ENCODE results near the gene ITGA11. TPM values are rescaled to one million over a fixed set of nuclear protein-coding genes. Genes with fewer than 3 reads are reported as not detected.

ITGA11 gene
- total and polyA plus RNA-seq, 3 experiments from 2014 or later = not detected

DNA sequence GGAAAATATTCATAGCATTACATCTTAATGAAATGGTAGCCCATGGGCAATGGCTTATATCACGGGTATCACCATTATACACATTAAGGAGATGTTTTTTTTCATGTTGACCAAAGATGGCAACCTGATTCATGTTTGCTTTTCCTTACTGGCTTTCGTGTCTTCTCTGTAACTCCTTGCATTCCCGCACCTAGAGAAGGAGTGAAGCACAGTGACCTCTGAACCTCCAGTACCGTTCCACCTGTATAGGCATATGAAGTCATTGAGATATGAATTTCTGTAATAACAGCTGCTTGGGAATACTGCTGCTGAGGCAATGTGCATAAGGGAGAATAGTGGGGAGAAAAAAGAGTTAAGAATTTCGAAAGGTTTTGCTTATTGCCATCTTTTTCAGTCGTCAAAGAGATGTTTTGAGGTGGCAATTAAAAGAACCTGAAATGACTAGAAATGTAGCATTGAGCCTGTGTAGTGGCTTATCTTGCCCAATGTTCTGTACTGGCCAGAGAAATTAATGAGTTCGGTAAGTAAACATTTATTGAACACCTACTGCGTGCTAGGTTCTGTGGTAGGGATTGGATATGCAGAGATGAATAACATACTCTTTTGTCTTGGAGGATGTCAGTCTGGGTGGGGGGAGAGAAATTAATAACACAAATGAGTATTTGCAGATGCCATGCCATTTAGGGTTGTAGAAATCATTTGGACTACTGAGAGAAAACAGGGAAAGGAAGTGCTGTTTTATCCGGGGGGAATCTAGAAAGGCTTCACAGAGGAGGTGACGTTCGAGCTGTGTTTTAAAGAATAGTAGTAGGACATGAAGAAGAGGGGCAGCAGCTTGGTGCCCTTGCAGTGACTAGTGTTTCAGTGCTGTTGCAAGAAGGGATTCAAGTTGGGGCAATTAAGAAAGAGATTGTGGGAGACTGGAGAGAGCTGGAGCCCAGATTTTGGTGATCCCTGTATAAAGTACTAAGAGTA is 151.9 kb downstream of the ITGA11 start:
- no peaks in the 10 kb centered on the region for H3K27me3 Mint-ChIP-seq
- no peak for DNase-seq
- no peaks in the 10 kb centered on the region for H3K27me3 ChIP-seq (ENCODE audit: insufficient read depth, low read length, poor library complexity, severe bottlenecking)
- peaks cover 6% of the 10 kb centered on the region for H3K36me3 ChIP-seq (ENCODE audit: insufficient read depth, low read length)
- ChIA-PET POLR2A (no interaction called here), CTCF (interaction anchor here (0.7 to 1.7 kb wide), 5 partner anchors 9 to 27 kb away, joined by 3 to 9 read pairs (median 5); no protein-coding TSS in a partner anchor)
- no peaks in the 10 kb centered on the region for H3K9me3 Mint-ChIP-seq
- peaks cover 4 to 36% (median 6%) of the 10 kb centered on the region in 3 donors for H3K36me3 Mint-ChIP-seq
- H3K4me1 Mint-ChIP-seq = peaks cover 66 to 78% (median 74%) of the 10 kb centered on the region in 3 donors
- no peaks in the 10 kb centered on the region for H3K9me3 ChIP-seq (ENCODE audit: low read length)
- peak overlapping the region; percentile 83 to 96 (median 94) for H3K4me3 Mint-ChIP-seq
- peak overlapping the region; percentile 60 to 100 (median 79) for H3K27ac Mint-ChIP-seq
- peaks cover 56% of the 10 kb centered on the region for H3K4me1 ChIP-seq (ENCODE audit: insufficient read depth, low read length)
- peak overlapping the region; percentile 33 for H3K4me3 ChIP-seq (ENCODE audit: low read length)
- H3K27ac ChIP-seq (ENCODE audit: low read depth, low read length) = peak overlapping the region; percentile 89

DNA sequence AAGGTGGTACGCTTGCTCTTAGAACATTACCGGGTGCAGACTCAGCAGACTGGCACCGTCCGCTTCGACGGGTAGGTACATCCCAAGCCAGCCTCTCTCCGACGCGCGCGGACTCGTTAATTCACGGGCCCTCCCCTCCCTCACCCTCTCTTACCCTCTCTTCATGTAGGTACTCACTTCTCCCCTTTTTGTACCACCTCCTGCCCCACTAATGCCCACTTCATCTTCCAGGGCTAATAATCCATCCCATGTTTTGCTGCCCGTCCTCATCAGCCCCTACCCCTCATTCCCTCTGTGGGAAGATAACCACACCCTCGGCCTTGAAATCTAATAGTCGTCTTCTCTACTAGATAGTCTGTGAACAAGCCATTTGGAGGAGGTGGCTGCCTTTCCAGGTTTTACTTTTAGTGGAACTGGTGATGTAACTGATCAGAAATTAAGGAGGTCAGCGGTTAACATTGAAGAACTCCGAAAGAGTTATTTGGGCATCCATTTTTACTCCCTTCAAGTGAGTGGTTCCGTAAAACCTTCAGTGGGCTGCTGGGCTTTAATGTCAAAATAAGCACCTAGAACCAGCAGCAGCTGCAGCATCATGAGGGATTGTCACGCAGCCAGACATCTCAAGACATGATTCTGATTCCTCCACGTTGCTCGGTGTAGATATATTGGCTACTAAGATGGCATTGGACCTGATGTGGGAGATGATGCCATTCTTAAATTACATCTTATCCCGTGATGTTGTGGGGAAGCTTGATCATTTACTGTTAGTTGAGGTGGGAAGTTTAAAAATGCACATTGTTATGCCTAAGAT is 153.2 kb downstream of the ITGA11 start:
- Histone ChIP-seq H3K27me3 (ENCODE audit: insufficient read depth, low read length, poor library complexity, severe bottlenecking) (no peaks in the 10 kb centered on the region), H3K4me1 (ENCODE audit: insufficient read depth, low read length) (peaks cover 48% of the 10 kb centered on the region), H3K4me3 (ENCODE audit: low read length) (peak overlapping the region; percentile 85), H3K36me3 (ENCODE audit: insufficient read depth, low read length) (no peaks in the 10 kb centered on the region), H3K9me3 (ENCODE audit: low read length) (no peaks in the 10 kb centered on the region), H3K27ac (ENCODE audit: low read depth, low read length) (peak overlapping the region; percentile 89)
- DNase-seq = no peak
- Mint-ChIP-seq H3K9me3 (no peaks in the 10 kb centered on the region), H3K27me3 (no peaks in the 10 kb centered on the region), H3K36me3 (peaks cover 0 to 28% (median 1%) of the 10 kb centered on the region in 3 donors), H3K4me3 (peak overlapping the region; percentile 83 to 96 (median 94)), H3K4me1 (peaks cover 59 to 69% (median 66%) of the 10 kb centered on the region in 3 donors), H3K27ac (peak overlapping the region; percentile 95 to 100 (median 97))
- CTCF ChIA-PET = interaction anchor here (0.9 to 1.8 kb wide), 2 partner anchors 28 kb away, joined by 3 to 13 read pairs; no protein-coding TSS in a partner anchor
- POLR2A ChIA-PET = interaction anchor here (0.6 to 1.8 kb wide), 3 partner anchors 25 to 538 kb away, joined by 4 to 8 read pairs (median 4); no protein-coding TSS in a partner anchor

- Mint-ChIP-seq H3K9me3 (no peaks in the 10 kb centered on the region), H3K4me3 (peak overlapping the region; percentile 83 to 96 (median 94)), H3K36me3 (peaks cover 0 to 28% (median 1%) of the 10 kb centered on the region in 3 donors), H3K4me1 (peaks cover 57 to 66% (median 62%) of the 10 kb centered on the region in 3 donors), H3K27me3 (no peaks in the 10 kb centered on the region), H3K27ac (peak overlapping the region; percentile 95 to 100 (median 97))
- Histone ChIP-seq H3K27me3 (ENCODE audit: insufficient read depth, low read length, poor library complexity, severe bottlenecking) (no peaks in the 10 kb centered on the region), H3K36me3 (ENCODE audit: insufficient read depth, low read length) (no peaks in the 10 kb centered on the region), H3K9me3 (ENCODE audit: low read length) (no peaks in the 10 kb centered on the region), H3K4me3 (ENCODE audit: low read length) (peak overlapping the region; percentile 85), H3K4me1 (ENCODE audit: insufficient read depth, low read length) (peaks cover 46% of the 10 kb centered on the region), H3K27ac (ENCODE audit: low read depth, low read length) (peak overlapping the region; percentile 89)
- no peak for DNase-seq
- CTCF ChIA-PET = interaction anchor here (1.1 to 2.2 kb wide), 3 partner anchors 25 to 48 kb away, joined by 4 to 13 read pairs (median 10); no protein-coding TSS in a partner anchor
- POLR2A ChIA-PET = interaction anchor here (0.6 to 1.8 kb wide), 7 partner anchors 10 to 1213 kb away, joined by 3 to 11 read pairs (median 4); partner anchors contain the start of genes CLN6, MAP2K5 and SMAD3
Measured at GRCh38 chr15:68278345-68278594, 153.7 kb downstream of the ITGA11 start.

DNA sequence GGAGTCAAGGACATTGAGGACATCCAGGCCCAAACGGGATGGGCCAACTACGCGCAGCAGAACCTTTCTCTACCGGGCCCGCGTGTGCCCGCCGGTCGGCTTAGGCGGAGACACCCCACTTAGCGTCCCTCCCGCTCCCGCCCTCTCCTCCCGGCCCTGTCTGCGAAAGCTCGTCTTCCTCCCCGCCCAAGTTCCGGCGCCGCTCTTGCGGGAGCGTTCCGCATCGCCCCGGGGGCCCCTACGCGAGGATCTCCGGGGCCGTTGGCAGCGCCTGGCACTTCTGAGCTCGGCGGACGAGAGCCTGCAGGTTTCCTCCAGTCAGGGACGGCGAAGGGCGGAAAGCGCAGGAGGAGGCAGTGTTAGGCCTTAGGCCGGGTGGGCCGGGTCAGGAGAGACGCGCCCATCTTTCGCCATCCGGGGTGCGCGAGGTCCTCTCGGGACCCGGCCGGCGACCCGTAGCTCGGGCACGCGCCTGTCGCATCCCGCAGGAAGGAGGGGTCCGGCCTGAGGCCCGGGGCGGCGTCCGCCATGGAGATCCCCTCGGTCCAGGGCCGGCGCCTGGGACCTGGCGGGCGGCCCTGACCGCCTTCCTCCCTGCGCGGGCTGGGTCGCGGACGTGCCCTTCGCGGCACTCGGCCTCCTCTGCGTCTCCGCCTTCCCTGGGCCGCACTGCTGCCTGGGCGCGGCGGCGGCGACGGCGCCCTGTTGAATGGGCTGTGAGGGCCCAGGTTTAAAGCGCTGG is 154.2 kb downstream of the ITGA11 start, which contains the start of gene FEM1B:
TSS of gene FEM1B (plus strand) at position 143 of the 742 bp plus-strand sequence. CDS start 673 bp downstream, outside the sequence.
- peak; percentile 80 to 92 (median 91) for DNase-seq
- Mint-ChIP-seq H3K4me3 (peak within 1 kb of the TSS; percentile 83 to 96 (median 94)), H3K9me3 (no peaks in the 10 kb centered on the region), H3K36me3 (peaks cover 0 to 28% (median 1%) of the 10 kb centered on the region in 3 donors), H3K27ac (peak within 1 kb of the TSS; percentile 95 to 100 (median 98)), H3K27me3 (no peaks in the 10 kb centered on the region), H3K4me1 (peaks cover 56 to 62% (median 57%) of the 10 kb centered on the region in 3 donors)
- Histone ChIP-seq H3K36me3 (ENCODE audit: insufficient read depth, low read length) (no peaks in the 10 kb centered on the region), H3K27me3 (ENCODE audit: insufficient read depth, low read length, poor library complexity, severe bottlenecking) (no peaks in the 10 kb centered on the region), H3K4me1 (ENCODE audit: insufficient read depth, low read length) (peaks cover 41% of the 10 kb centered on the region), H3K9me3 (ENCODE audit: low read length) (no peaks in the 10 kb centered on the region), H3K4me3 (ENCODE audit: low read length) (peak within 1 kb of the TSS; percentile 85), H3K27ac (ENCODE audit: low read depth, low read length) (peak within 1 kb of the TSS; percentile 89)
- ChIA-PET POLR2A (interaction anchor here (0.6 to 1.8 kb wide), 11 partner anchors 10 to 1212 kb away, joined by 3 to 11 read pairs (median 4); partner anchors contain the start of genes C15orf61, CLN6, MAP2K5 and SMAD3), CTCF (interaction anchor here (0.8 to 2.2 kb wide), 8 partner anchors 13 to 81 kb away, joined by 3 to 13 read pairs (median 4); partner anchors contain the start of gene CLN6)

DNA sequence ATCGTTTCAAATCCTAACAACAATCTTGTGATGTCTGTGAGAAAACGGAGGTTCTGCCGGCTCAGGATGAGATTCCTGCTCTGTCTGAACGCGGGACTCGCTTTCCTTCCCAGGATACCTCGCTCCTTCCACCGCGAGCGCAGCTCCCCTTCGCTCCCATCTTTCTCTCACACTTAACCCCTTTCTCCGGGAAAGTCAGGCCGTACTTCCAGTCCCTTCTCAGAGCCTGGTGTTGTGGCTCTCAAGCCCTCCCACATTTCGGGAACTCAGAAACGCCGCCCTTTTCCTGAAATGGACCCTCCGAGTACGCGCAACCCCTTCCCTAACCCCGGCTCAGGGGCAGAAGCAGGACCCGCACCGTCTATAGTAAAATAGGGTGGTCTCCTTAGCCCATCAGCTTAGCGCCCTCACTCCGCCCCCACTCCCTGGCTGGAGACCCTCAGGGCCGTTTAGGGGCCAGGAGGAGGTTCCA is 154.8 kb downstream of the ITGA11 start:
- H3K4me3 Mint-ChIP-seq = peak overlapping the region; percentile 83 to 96 (median 94)
- peaks cover 0 to 28% (median 1%) of the 10 kb centered on the region in 3 donors for H3K36me3 Mint-ChIP-seq
- DNase-seq = no peak
- POLR2A ChIA-PET = interaction anchor here (0.7 to 1.8 kb wide), 9 partner anchors 14 to 756 kb away, joined by 3 to 11 read pairs (median 4); partner anchors contain the start of genes C15orf61, CLN6 and MAP2K5
- H3K27me3 Mint-ChIP-seq = no peaks in the 10 kb centered on the region
- H3K9me3 Mint-ChIP-seq = no peaks in the 10 kb centered on the region
- H3K27ac ChIP-seq (ENCODE audit: low read depth, low read length) = peak overlapping the region; percentile 89
- CTCF ChIA-PET = interaction anchor here (0.8 to 2.2 kb wide), 8 partner anchors 14 to 81 kb away, joined by 3 to 13 read pairs (median 4); partner anchors contain the start of gene CLN6
- H3K9me3 ChIP-seq (ENCODE audit: low read length) = no peaks in the 10 kb centered on the region
- H3K4me3 ChIP-seq (ENCODE audit: low read length) = peak overlapping the region; percentile 85
- H3K27me3 ChIP-seq (ENCODE audit: insufficient read depth, low read length, poor library complexity, severe bottlenecking) = no peaks in the 10 kb centered on the region
- H3K4me1 Mint-ChIP-seq = peaks cover 49 to 56% (median 51%) of the 10 kb centered on the region in 3 donors
- peaks cover 36% of the 10 kb centered on the region for H3K4me1 ChIP-seq (ENCODE audit: insufficient read depth, low read length)
- peak overlapping the region; percentile 95 to 100 (median 98) for H3K27ac Mint-ChIP-seq
- H3K36me3 ChIP-seq (ENCODE audit: insufficient read depth, low read length) = no peaks in the 10 kb centered on the region

DNA sequence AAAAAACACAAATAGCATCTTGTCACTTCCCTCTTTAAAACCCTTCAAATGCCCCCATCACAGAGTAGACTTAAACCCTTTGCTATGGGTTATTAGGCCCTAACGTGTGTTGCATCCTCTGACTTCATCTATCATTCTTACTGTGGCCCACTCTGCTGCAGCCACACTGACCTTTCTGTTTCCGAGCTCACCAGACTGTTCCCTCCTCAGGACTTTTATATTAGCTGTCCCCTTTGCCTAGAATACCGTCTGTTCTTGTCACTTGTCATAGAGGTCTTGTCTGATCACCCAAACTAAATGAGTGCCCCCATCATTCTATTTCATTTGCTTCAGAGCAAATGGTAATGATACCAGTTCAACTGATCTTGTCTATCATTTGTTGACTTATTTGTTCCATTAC is 155.3 kb downstream of the ITGA11 start:
- CTCF ChIA-PET = interaction anchor here (0.6 to 2.2 kb wide), 6 partner anchors 14 to 80 kb away, joined by 3 to 13 read pairs (median 6); no protein-coding TSS in a partner anchor
- Mint-ChIP-seq H3K36me3 (peaks cover 0 to 26% (median 1%) of the 10 kb centered on the region in 3 donors), H3K27ac (peak overlapping the region; percentile 95 to 100 (median 98)), H3K4me3 (peak overlapping the region; percentile 83 to 96 (median 94)), H3K27me3 (no peaks in the 10 kb centered on the region), H3K4me1 (peaks cover 44 to 51% (median 46%) of the 10 kb centered on the region in 3 donors), H3K9me3 (no peaks in the 10 kb centered on the region)
- peak overlapping the region; percentile 85 for H3K4me3 ChIP-seq (ENCODE audit: low read length)
- peak overlapping the region; percentile 89 for H3K27ac ChIP-seq (ENCODE audit: low read depth, low read length)
- peaks cover 31% of the 10 kb centered on the region for H3K4me1 ChIP-seq (ENCODE audit: insufficient read depth, low read length)
- no peak for DNase-seq
- POLR2A ChIA-PET = interaction anchor here (1.0 to 1.8 kb wide), 3 partner anchors 24 to 734 kb away, joined by 4 to 8 read pairs (median 7); partner anchors contain the start of gene MAP2K5
- no peaks in the 10 kb centered on the region for H3K27me3 ChIP-seq (ENCODE audit: insufficient read depth, low read length, poor library complexity, severe bottlenecking)
- H3K9me3 ChIP-seq (ENCODE audit: low read length) = no peaks in the 10 kb centered on the region
- no peaks in the 10 kb centered on the region for H3K36me3 ChIP-seq (ENCODE audit: insufficient read depth, low read length)
